ENCODE results near the gene EHMT1.

The EHMT1 gene

GRCh38 chr9:137670391-137671195, 51.8 kb downstream of the EHMT1 start:
- H3K27me3 ChIP-seq (ENCODE audit: control insufficient read depth in 1 of 2, insufficient read depth in 2 of 2, low read length in 2 of 2) = no peaks in the 10 kb centered on the region
- H3K9ac ChIP-seq (ENCODE audit: low read depth in 1 of 2, low read length in 2 of 2) = peak overlapping the region; percentile 1 to 10
- peak overlapping the region in 1 of 2 donors; percentile 16 for H3K4me3 ChIP-seq (ENCODE audit: low read depth in 1 of 2, low read length in 2 of 2)
- H3K4me1 ChIP-seq (ENCODE audit: control insufficient read depth in 1 of 2, insufficient read depth in 2 of 2, low read length in 2 of 2) = peaks cover 18 to 21% of the 10 kb centered on the region in 2 donors
- H3K36me3 ChIP-seq (ENCODE audit: control insufficient read depth in 1 of 2, insufficient read depth in 2 of 2, low read length in 2 of 2) = peaks cover 0 to 17% of the 10 kb centered on the region in 2 donors
- H3K9me3 ChIP-seq (ENCODE audit: control insufficient read depth in 1 of 2, low read length in 2 of 2) = no peaks in the 10 kb centered on the region
- H3K27ac ChIP-seq (ENCODE audit: low read depth, low read length) = peak overlapping the region; percentile 41

GRCh38 chr9:137671196-137671538, 52.4 kb downstream of the EHMT1 start:
- Histone ChIP-seq H3K27ac (ENCODE audit: low read depth, low read length) (no peak overlapping the region), H3K4me3 (ENCODE audit: low read depth in 1 of 2, low read length in 2 of 2) (no peak overlapping the region), H3K9me3 (ENCODE audit: control insufficient read depth in 1 of 2, low read length in 2 of 2) (no peaks in the 10 kb centered on the region), H3K27me3 (ENCODE audit: control insufficient read depth in 1 of 2, insufficient read depth in 2 of 2, low read length in 2 of 2) (no peaks in the 10 kb centered on the region), H3K36me3 (ENCODE audit: control insufficient read depth in 1 of 2, insufficient read depth in 2 of 2, low read length in 2 of 2) (peaks cover 0 to 17% of the 10 kb centered on the region in 2 donors), H3K4me1 (ENCODE audit: control insufficient read depth in 1 of 2, insufficient read depth in 2 of 2, low read length in 2 of 2) (peaks cover 18% of the 10 kb centered on the region in 2 donors), H3K9ac (ENCODE audit: low read depth in 1 of 2, low read length in 2 of 2) (no peak overlapping the region)

DNA sequence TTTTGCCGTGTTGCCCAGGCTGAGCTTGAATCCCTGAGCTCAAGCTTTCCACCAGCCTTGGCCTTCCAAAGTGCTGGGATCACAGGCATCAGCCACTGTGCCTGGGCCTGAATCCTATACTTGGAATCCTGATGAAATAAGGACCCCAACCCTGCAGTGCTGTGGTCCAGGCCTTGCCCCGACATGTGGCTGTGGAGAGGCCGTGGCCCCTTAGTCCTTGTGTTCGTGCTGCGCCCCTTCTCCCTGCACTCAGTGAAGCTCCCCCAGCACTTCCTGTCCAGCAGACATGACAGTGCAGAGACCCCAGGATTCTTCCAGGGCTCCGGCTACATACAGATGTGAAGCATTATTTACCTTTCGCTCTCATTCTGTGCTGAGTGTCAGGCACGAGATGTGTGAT, 52.9 kb downstream of the EHMT1 start:
- H3K36me3 ChIP-seq (ENCODE audit: control insufficient read depth in 1 of 2, insufficient read depth in 2 of 2, low read length in 2 of 2) = peaks cover 0 to 13% of the 10 kb centered on the region in 2 donors
- H3K4me3 ChIP-seq (ENCODE audit: low read depth in 1 of 2, low read length in 2 of 2) = no peak overlapping the region
- peaks cover 18% of the 10 kb centered on the region in 2 donors for H3K4me1 ChIP-seq (ENCODE audit: control insufficient read depth in 1 of 2, insufficient read depth in 2 of 2, low read length in 2 of 2)
- H3K9me3 ChIP-seq (ENCODE audit: control insufficient read depth in 1 of 2, low read length in 2 of 2) = no peaks in the 10 kb centered on the region
- no peaks in the 10 kb centered on the region for H3K27me3 ChIP-seq (ENCODE audit: control insufficient read depth in 1 of 2, insufficient read depth in 2 of 2, low read length in 2 of 2)
- no peak overlapping the region for H3K27ac ChIP-seq (ENCODE audit: low read depth, low read length)
- H3K9ac ChIP-seq (ENCODE audit: low read depth in 1 of 2, low read length in 2 of 2) = no peak overlapping the region

- Histone ChIP-seq H3K36me3 (ENCODE audit: control insufficient read depth in 1 of 2, insufficient read depth in 2 of 2, low read length in 2 of 2) (peaks cover 0 to 10% of the 10 kb centered on the region in 2 donors), H3K4me1 (ENCODE audit: control insufficient read depth in 1 of 2, insufficient read depth in 2 of 2, low read length in 2 of 2) (peaks cover 18% of the 10 kb centered on the region in 2 donors), H3K9ac (ENCODE audit: low read depth in 1 of 2, low read length in 2 of 2) (peak overlapping the region in 1 of 2 donors; percentile 6), H3K9me3 (ENCODE audit: control insufficient read depth in 1 of 2, low read length in 2 of 2) (no peaks in the 10 kb centered on the region), H3K27me3 (ENCODE audit: control insufficient read depth in 1 of 2, insufficient read depth in 2 of 2, low read length in 2 of 2) (no peaks in the 10 kb centered on the region), H3K4me3 (ENCODE audit: low read depth in 1 of 2, low read length in 2 of 2) (no peak overlapping the region), H3K27ac (ENCODE audit: low read depth, low read length) (no peak overlapping the region)
These were observed 54.3 kb downstream of the EHMT1 start for GRCh38 chr9:137672907-137673791.

GRCh38 chr9:137673886-137674285, 55.1 kb downstream of the EHMT1 start:
- Histone ChIP-seq H3K4me3 (ENCODE audit: low read depth in 1 of 2, low read length in 2 of 2) (no peak overlapping the region), H3K4me1 (ENCODE audit: control insufficient read depth in 1 of 2, insufficient read depth in 2 of 2, low read length in 2 of 2) (peaks cover 18 to 21% of the 10 kb centered on the region in 2 donors), H3K27me3 (ENCODE audit: control insufficient read depth in 1 of 2, insufficient read depth in 2 of 2, low read length in 2 of 2) (no peaks in the 10 kb centered on the region), H3K36me3 (ENCODE audit: control insufficient read depth in 1 of 2, insufficient read depth in 2 of 2, low read length in 2 of 2) (peaks cover 0 to 6% of the 10 kb centered on the region in 2 donors), H3K9ac (ENCODE audit: low read depth in 1 of 2, low read length in 2 of 2) (peak overlapping the region in 1 of 2 donors; percentile 6), H3K9me3 (ENCODE audit: control insufficient read depth in 1 of 2, low read length in 2 of 2) (no peaks in the 10 kb centered on the region), H3K27ac (ENCODE audit: low read depth, low read length) (no peak overlapping the region)

- H3K27me3 ChIP-seq (ENCODE audit: control insufficient read depth in 1 of 2, insufficient read depth in 2 of 2, low read length in 2 of 2) = no peaks in the 10 kb centered on the region
- H3K9ac ChIP-seq (ENCODE audit: low read depth in 1 of 2, low read length in 2 of 2) = no peak overlapping the region
- peaks cover 22 to 26% of the 10 kb centered on the region in 2 donors for H3K4me1 ChIP-seq (ENCODE audit: control insufficient read depth in 1 of 2, insufficient read depth in 2 of 2, low read length in 2 of 2)
- peaks cover 0 to under 1% of the 10 kb centered on the region in 2 donors for H3K36me3 ChIP-seq (ENCODE audit: control insufficient read depth in 1 of 2, insufficient read depth in 2 of 2, low read length in 2 of 2)
- no peaks in the 10 kb centered on the region for H3K9me3 ChIP-seq (ENCODE audit: control insufficient read depth in 1 of 2, low read length in 2 of 2)
- H3K27ac ChIP-seq (ENCODE audit: low read depth, low read length) = no peak overlapping the region
- no peak overlapping the region for H3K4me3 ChIP-seq (ENCODE audit: low read depth in 1 of 2, low read length in 2 of 2)
These were observed 55.6 kb downstream of the EHMT1 start for GRCh38 chr9:137674307-137674975.

DNA sequence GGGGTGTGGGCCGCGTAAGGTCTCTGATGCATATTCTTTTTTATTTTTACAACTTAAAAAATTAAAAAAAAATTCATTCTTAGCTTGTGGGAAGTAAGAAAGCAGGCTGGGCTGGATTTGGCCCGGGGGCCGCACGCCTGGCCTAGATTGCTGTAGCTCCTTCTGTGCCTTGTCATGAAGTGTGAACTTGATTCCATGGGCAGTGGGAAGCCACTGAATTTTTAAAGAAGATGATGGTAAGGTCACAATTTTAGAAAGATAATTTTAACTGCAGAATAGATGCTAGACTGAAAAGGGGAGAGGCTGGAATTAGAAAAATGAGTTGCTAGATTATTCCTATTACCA, 56.1 kb downstream of the EHMT1 start:
- H3K9me3 ChIP-seq (ENCODE audit: control insufficient read depth in 1 of 2, low read length in 2 of 2) = no peaks in the 10 kb centered on the region
- no peak overlapping the region for H3K27ac ChIP-seq (ENCODE audit: low read depth, low read length)
- peaks cover 26 to 30% of the 10 kb centered on the region in 2 donors for H3K4me1 ChIP-seq (ENCODE audit: control insufficient read depth in 1 of 2, insufficient read depth in 2 of 2, low read length in 2 of 2)
- H3K27me3 ChIP-seq (ENCODE audit: control insufficient read depth in 1 of 2, insufficient read depth in 2 of 2, low read length in 2 of 2) = no peaks in the 10 kb centered on the region
- no peaks in the 10 kb centered on the region for H3K36me3 ChIP-seq (ENCODE audit: control insufficient read depth in 1 of 2, insufficient read depth in 2 of 2, low read length in 2 of 2)
- H3K9ac ChIP-seq (ENCODE audit: low read depth in 1 of 2, low read length in 2 of 2) = no peak overlapping the region
- H3K4me3 ChIP-seq (ENCODE audit: low read depth in 1 of 2, low read length in 2 of 2) = no peak overlapping the region

DNA sequence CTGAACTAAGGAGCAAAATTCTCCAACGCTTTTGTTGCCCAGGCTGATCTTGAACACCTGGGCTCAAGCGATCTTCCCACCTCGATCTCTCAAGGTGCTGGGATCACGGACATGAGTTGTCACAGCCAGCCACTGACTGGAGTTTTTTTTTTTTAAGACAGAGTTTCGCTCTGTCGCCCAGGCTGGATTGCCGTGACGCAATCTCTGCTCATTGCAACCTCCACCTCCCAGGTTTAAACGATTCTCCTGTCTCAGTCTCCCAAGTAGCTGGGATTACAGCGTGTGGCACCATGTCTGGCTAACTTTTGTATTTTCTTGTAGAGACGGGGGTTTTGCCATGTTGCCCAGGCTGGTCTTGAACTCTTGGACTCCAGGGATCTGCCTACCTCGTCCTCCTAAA, 58.2 kb downstream of the EHMT1 start:
- Histone ChIP-seq H3K36me3 (ENCODE audit: control insufficient read depth in 1 of 2, insufficient read depth in 2 of 2, low read length in 2 of 2) (no peaks in the 10 kb centered on the region), H3K9ac (ENCODE audit: low read depth in 1 of 2, low read length in 2 of 2) (no peak overlapping the region), H3K27me3 (ENCODE audit: control insufficient read depth in 1 of 2, insufficient read depth in 2 of 2, low read length in 2 of 2) (no peaks in the 10 kb centered on the region), H3K4me1 (ENCODE audit: control insufficient read depth in 1 of 2, insufficient read depth in 2 of 2, low read length in 2 of 2) (peaks cover 32 to 35% of the 10 kb centered on the region in 2 donors), H3K27ac (ENCODE audit: low read depth, low read length) (no peak overlapping the region), H3K9me3 (ENCODE audit: control insufficient read depth in 1 of 2, low read length in 2 of 2) (no peaks in the 10 kb centered on the region), H3K4me3 (ENCODE audit: low read depth in 1 of 2, low read length in 2 of 2) (no peak overlapping the region)

- Histone ChIP-seq H3K4me3 (ENCODE audit: low read depth in 1 of 2, low read length in 2 of 2) (no peak overlapping the region), H3K4me1 (ENCODE audit: control insufficient read depth in 1 of 2, insufficient read depth in 2 of 2, low read length in 2 of 2) (peaks cover 27 to 32% of the 10 kb centered on the region in 2 donors), H3K27me3 (ENCODE audit: control insufficient read depth in 1 of 2, insufficient read depth in 2 of 2, low read length in 2 of 2) (no peaks in the 10 kb centered on the region), H3K9me3 (ENCODE audit: control insufficient read depth in 1 of 2, low read length in 2 of 2) (no peaks in the 10 kb centered on the region), H3K9ac (ENCODE audit: low read depth in 1 of 2, low read length in 2 of 2) (no peak overlapping the region), H3K27ac (ENCODE audit: low read depth, low read length) (no peak overlapping the region), H3K36me3 (ENCODE audit: control insufficient read depth in 1 of 2, insufficient read depth in 2 of 2, low read length in 2 of 2) (no peaks in the 10 kb centered on the region)
These were observed 59.4 kb downstream of the EHMT1 start for GRCh38 chr9:137678202-137678601.

GRCh38 chr9:137679249-137679648, 60.4 kb downstream of the EHMT1 start:
- no peaks in the 10 kb centered on the region for H3K9me3 ChIP-seq (ENCODE audit: control insufficient read depth in 1 of 2, low read length in 2 of 2)
- no peak overlapping the region for H3K9ac ChIP-seq (ENCODE audit: low read depth in 1 of 2, low read length in 2 of 2)
- H3K4me3 ChIP-seq (ENCODE audit: low read depth in 1 of 2, low read length in 2 of 2) = no peak overlapping the region
- H3K36me3 ChIP-seq (ENCODE audit: control insufficient read depth in 1 of 2, insufficient read depth in 2 of 2, low read length in 2 of 2) = no peaks in the 10 kb centered on the region
- no peaks in the 10 kb centered on the region for H3K27me3 ChIP-seq (ENCODE audit: control insufficient read depth in 1 of 2, insufficient read depth in 2 of 2, low read length in 2 of 2)
- H3K4me1 ChIP-seq (ENCODE audit: control insufficient read depth in 1 of 2, insufficient read depth in 2 of 2, low read length in 2 of 2) = peaks cover 27 to 29% of the 10 kb centered on the region in 2 donors
- no peak overlapping the region for H3K27ac ChIP-seq (ENCODE audit: low read depth, low read length)

Measured in duodenal mucosa (tissue), 2 donors.